Stimulated activated CD8-positive, alpha-beta memory T cell treated with anti-CD3 and anti-CD28 coated beads, Interleukin-4, amount 100 ng/mL, for 1 hour (primary cell): ENCODE results near the gene PLEKHG4.

Experiments used
- DNase-seq, 2 donors: peaks; one replicate each; pipeline ENCODE4 v3.0.0-alpha.2; 2020; ENCODE audit warnings: low read depth in 2 of 2, low spot score in 1 of 2

The PLEKHG4 gene

GRCh38 chr16:67327743-67328142 is 48.4 kb downstream of the PLEKHG4 start:
- no peak for DNase-seq

GRCh38 chr16:67329901-67330300 is 50.6 kb downstream of the PLEKHG4 start:
- DNase-seq = no peak

DNA sequence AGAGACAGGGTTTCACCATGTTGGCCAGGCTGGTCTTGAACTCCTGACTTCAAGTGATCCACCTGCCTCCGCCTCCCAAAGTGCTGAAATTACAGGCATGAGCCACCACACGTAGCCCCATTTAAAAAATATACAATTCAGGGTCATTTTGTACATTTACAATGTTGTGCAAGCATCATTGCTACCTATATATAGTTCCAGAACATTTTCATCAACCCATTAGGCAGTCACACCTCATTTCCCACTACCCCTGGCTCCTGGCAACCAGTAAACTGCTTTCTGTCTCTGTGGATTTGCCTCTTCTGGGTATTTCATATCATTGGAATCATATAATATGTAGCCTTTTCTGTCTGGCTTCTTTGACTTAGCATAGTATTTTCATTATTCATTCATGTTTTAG is 54.0 kb downstream of the PLEKHG4 start:
- no peak for DNase-seq

- no peak for DNase-seq
Observed at GRCh38 chr16:67336116-67336515, 56.8 kb downstream of the PLEKHG4 start.

DNA sequence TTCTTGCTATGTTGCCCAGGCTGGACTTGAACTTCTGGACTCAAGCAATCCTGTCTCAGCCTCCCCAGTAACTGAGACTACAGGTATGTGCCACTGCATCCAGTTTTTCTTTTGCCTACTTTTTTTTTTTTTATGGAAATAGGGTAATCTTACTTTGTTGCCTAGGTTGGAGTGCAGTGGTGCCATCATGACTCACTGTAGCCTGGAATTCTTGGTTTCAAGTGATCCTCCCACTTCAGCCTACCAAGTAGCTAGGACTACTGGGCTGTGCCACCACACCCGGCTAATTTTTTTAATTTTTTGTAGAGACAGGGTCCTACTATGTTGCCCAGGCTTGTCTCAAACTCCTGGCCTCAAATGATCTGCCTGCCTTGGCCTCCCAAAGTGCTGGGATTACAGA is 57.3 kb downstream of the PLEKHG4 start:
- DNase-seq = no peak
